H1 (cell line): ENCODE data around the gene OPCML. TPM values are rescaled to one million over a fixed set of nuclear protein-coding genes. Genes with fewer than 3 reads are reported as not detected.

Source experiments
- SP2 ChIP-seq: IDR thresholded peaks from 2 replicates; pipeline ENCODE4 v1.6.1; 2012; ENCODE audit warnings: mild to moderate bottlenecking, low read length, inconsistent platforms
- polyA plus RNA-seq, 7 experiments: library from polyadenylated mRNA; depleted of rRNA in 3 of 7; stranded (reverse) in 5 of 7; unstranded in 2 of 7; fragments of >200 nt in 5 of 7; fragments of 200-250 nt in 2 of 7; gene quantifications; 1 replicate in 5 of 7; 2 replicates in 1 of 7; 4 replicates in 1 of 7; pipeline versions ENCODE4 v1.2.1 to v1.2.3, GENCODE V29; 2011 to 2013; ENCODE audit warnings: missing spikeins in 2 of 7, mixed read lengths in 2 of 7
- total RNA-seq: library from RNA; stranded (reverse); fragmentation: NEBNext Ultra II Directional; extraction: Animal tissue kit (Norgen Biotek cat#: 25700); gene quantifications from 2 replicates; pipeline ENCODE4 v1.2.1, GENCODE V29; 2021

Gene OPCML
- total and polyA plus RNA-seq, 2 of the 8 experiments (the other 6 are each of a cell fraction or from before 2014, with no cell fraction given): 2.3 to 3.1 TPM

DNA sequence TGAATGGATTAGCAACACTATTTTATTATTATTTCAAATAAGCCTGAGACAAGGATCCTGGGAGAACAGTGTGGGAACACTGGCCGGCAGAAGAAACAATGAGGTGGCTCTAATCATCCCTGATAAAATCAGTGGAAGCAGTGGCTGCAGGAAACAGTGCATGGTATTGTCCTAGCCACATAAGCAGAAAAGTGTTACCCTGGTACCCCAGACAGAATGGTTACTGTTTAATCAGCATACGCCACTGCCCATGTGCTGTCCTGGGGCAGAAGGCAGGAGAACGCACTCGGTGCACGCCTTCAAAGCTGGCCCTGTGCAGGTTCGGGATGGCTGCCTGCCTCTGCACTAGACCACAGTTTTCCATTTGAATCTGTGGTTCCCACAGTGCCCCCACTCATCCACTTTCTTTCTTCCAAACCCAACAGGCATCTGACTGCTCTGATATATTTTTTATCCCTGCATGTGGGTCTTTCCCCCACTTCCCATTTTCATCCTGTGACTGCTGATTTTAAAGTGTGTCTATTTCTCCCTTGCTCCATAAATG is 25.7 kb downstream of the OPCML start (continued):
- TF ChIP-seq SP2: no peak
